ENCODE measurements around the gene TBC1D22A. TPM values are rescaled to one million over a fixed set of nuclear protein-coding genes. Genes with fewer than 3 reads are reported as not detected.
A peak's percentile ranks its signal among the peaks of the same experiment; 100 is the strongest.
"Not testable (repeated sequence)": the region's sequence is repeated elsewhere in the genome, so short reads cannot be mapped to it uniquely, and the experiment has no call there.

The TBC1D22A gene
- total RNA-seq, 1 donor from 2014 or later, result 14.3 TPM

DNA sequence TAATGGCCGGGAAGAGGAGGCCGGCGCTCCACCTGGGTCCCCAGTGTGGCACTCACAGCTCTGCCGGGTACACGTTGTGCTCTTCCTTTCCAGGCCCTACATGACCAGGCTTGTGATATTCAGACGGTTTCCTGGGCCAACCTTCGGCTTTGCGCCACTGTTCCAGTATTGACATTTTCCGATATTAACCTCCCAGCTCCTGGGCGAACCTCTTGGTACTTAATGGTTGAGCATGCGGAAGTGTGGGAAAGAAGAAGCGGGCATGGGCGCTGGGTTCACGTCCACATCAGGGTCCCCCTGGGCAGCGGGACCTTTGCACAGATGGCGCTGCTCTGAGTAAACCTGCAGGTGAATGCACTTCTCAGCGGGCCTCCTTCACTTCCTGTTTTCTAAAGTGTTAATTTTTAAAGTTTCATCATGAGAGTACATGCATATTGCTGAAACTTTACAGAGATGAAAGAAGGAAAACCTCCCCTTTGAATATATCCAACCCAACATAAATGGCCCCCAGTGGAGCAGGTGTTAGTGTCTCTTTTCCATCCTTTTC lies 286.7 kb downstream of the TBC1D22A start:
- no peak overlapping the region for H3K4me3 Mint-ChIP-seq
- TF ChIP-seq, protein P1, sequence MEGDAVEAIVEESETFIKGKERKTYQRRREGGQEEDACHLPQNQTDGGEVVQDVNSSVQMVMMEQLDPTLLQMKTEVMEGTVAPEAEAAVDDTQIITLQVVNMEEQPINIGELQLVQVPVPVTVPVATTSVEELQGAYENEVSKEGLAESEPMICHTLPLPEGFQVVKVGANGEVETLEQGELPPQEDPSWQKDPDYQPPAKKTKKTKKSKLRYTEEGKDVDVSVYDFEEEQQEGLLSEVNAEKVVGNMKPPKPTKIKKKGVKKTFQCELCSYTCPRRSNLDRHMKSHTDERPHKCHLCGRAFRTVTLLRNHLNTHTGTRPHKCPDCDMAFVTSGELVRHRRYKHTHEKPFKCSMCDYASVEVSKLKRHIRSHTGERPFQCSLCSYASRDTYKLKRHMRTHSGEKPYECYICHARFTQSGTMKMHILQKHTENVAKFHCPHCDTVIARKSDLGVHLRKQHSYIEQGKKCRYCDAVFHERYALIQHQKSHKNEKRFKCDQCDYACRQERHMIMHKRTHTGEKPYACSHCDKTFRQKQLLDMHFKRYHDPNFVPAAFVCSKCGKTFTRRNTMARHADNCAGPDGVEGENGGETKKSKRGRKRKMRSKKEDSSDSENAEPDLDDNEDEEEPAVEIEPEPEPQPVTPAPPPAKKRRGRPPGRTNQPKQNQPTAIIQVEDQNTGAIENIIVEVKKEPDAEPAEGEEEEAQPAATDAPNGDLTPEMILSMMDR (conservative IDR thresholded peaks at IDR 0.05), result no peak
- peak overlapping the region; percentile 20 for H3K27ac Mint-ChIP-seq (ENCODE audit: unreplicated experiment)

DNA sequence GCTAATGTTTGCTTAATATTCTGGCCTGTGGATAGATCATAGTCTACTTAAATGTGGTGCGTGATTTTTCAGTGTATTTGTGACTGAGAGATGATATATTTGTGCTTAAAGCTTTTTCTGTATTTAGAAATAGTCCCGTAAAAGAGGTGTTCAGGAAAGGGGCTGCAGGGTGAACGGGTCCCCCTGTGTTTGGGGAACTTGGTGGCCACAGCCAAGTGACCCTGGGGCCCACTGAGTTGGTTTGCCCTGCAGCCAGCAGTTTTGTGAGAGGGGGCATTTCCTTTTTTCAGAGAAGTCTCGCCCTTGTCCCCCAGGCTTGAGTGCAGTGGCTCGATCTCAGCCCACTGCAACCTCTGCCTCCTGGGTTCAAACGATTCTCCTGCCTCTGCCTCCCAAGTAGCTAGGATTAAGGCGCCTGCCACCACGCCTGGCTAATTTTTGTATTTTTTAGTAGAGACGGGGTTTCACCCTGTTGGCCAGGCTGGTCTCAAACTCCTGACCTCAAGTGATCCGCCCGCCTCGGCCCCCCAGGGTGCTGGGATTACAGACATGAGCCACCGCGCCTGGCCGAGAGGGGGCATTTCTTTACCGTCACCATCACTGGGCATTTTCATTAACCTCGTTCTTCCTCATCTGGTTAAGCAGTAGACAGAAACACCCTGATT lies 287.4 kb downstream of the TBC1D22A start:
- not testable (repeated sequence) for H3K36me3 Mint-ChIP-seq (ENCODE audit: low read depth); H3K9me3 Mint-ChIP-seq; H3K27ac Mint-ChIP-seq (ENCODE audit: unreplicated experiment); DNase-seq (ENCODE audit: low read depth, low spot score); H3K4me3 Mint-ChIP-seq; H3K27me3 Mint-ChIP-seq (ENCODE audit: low read depth)
- peaks cover 26% of the 10 kb centered on the region for H3K4me1 Mint-ChIP-seq

More for the DNA sequence above, 286.7 kb downstream of the TBC1D22A start:
- DNase-seq (ENCODE audit: low read depth, low spot score), result no peak
- Mint-ChIP-seq H3K9me3 (no peaks in the 10 kb centered on the region), H3K4me1 (peaks cover 32% of the 10 kb centered on the region), H3K36me3 (ENCODE audit: low read depth) (no peaks in the 10 kb centered on the region), H3K27me3 (ENCODE audit: low read depth) (peaks cover 8% of the 10 kb centered on the region)

DNA sequence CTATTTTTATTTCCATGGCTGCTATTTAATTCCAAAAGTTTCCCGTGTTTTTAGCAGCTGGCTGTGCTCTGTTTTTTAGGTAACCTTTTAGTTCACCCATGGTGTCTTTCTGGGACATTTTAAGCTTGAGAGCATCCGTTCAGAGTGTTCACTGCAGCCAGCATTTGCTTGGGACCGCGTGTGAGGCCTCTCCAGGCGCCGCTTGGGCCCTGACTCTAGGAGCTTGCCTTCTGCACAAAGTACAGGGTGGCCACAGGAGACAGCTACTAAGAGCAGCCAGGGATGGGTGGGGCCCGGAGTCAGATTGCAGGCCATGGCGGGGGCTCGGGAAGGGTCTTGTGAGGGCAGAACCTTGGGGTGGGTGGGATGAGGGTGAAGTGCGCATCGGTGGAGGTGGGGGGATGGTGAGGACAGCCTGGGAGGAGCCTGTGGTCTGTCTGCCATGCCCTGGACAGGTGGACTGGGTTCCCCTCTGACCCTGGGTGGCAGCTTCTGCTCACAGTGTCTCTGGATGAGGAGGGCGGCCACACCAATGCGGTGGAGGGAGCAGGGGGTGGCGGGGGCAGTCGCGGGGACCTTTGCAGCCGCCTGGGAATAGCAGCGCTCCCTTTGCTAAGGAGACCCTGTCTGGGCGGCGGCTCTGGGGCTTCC lies 288.1 kb downstream of the TBC1D22A start:
- H3K4me3 Mint-ChIP-seq, result no peak overlapping the region
- H3K4me1 Mint-ChIP-seq, result peaks cover 21% of the 10 kb centered on the region
- no peaks in the 10 kb centered on the region for H3K36me3 Mint-ChIP-seq (ENCODE audit: low read depth)
- DNase-seq (ENCODE audit: low read depth, low spot score), result no peak
- H3K27me3 Mint-ChIP-seq (ENCODE audit: low read depth), result peaks cover 8% of the 10 kb centered on the region
- no peak overlapping the region for H3K27ac Mint-ChIP-seq (ENCODE audit: unreplicated experiment)
- H3K9me3 Mint-ChIP-seq, result no peaks in the 10 kb centered on the region
- TF ChIP-seq, protein P1 (conservative IDR thresholded peaks at IDR 0.05), result no peak

DNA sequence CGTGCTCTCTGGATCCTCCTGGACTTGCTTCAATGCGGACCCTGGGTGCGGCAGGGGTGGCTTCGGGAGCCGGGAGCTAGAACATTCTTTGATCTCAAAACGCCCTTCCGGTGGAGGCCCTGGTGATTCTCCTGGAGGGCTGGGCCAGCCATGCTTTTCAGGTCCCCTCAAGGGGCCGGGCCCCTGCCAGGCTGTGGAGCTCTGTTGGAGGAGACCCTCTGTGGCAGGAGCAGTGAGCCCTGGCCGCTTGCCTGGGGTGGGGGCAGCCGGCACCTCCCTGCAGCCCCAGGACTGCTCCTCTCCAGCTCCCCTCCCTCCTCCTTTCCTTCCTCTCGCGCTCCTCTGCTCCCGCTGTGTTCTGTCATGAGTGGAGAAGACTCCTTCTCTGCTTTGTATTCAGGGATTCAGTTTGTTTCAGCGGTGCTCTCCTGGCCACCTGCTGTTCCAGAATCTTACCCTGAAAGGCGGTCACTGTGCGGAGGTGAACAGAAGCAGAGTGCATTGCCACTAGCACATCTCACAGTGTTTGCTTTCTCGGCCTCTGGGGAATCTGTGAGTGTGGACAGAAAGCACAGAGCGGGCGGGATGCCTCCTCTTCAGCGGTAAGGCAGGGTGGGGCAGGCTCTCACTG lies 289.1 kb downstream of the TBC1D22A start:
- TF ChIP-seq, protein P1 (conservative IDR thresholded peaks at IDR 0.05), result no peak
- peak overlapping the region; percentile 75 for H3K27ac Mint-ChIP-seq (ENCODE audit: unreplicated experiment)
- H3K27me3 Mint-ChIP-seq (ENCODE audit: low read depth), result peaks cover 10% of the 10 kb centered on the region
- H3K4me3 Mint-ChIP-seq, result no peak overlapping the region
- no peaks in the 10 kb centered on the region for H3K9me3 Mint-ChIP-seq
- DNase-seq (ENCODE audit: low read depth, low spot score), result no peak
- H3K36me3 Mint-ChIP-seq (ENCODE audit: low read depth), result no peaks in the 10 kb centered on the region
- H3K4me1 Mint-ChIP-seq, result peaks cover 27% of the 10 kb centered on the region

DNA sequence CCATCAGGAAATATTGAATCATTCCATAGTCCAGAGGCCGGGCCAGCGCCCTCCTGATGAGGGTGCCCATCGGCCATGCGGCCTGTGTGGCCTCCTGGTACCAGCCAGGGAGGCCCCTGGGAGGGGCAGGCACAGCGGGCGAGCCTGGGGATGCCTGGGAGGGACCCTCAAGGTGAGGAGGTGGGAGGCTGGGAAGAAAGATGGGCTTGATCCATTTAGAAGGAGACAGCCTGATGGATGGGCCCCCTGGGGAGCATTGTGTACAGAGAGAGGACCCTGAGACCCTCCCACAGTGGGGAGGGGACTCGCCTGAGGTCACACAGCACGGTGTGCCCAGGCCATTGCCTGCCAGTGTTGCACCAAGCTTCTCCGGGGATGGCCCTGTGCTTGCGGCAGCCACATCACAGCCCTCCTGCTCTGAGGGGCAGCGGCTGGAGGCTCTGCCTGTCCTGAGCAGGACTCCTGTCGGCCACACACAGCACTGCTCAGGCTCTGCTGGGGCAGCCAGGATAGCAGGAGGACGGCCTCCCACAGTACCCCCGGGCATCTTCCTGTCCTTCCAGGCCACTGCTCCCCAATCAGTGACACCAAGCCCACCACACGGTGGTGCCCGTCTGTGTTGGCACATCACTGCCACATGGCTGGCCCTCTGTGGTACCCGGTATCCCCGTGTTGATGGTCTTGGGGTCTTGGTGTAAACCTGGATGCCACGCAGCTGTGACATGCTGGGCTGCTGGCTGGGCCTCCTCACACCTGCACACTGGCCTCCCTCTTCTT lies 290.0 kb downstream of the TBC1D22A start:
- H3K4me3 Mint-ChIP-seq, result no peak overlapping the region
- no peaks in the 10 kb centered on the region for H3K9me3 Mint-ChIP-seq
- no peak overlapping the region for H3K27ac Mint-ChIP-seq (ENCODE audit: unreplicated experiment)
- DNase-seq (ENCODE audit: low read depth, low spot score), result no peak
- H3K4me1 Mint-ChIP-seq, result peaks cover 27% of the 10 kb centered on the region
- TF ChIP-seq, protein P1 (conservative IDR thresholded peaks at IDR 0.05), result no peak
- no peaks in the 10 kb centered on the region for H3K36me3 Mint-ChIP-seq (ENCODE audit: low read depth)
- peaks cover 10% of the 10 kb centered on the region for H3K27me3 Mint-ChIP-seq (ENCODE audit: low read depth)

Data from neural crest cell (in vitro differentiated cells).